Measurements from ENCODE around the gene NKD1.
"Not testable (repeated sequence)": the region's sequence is repeated elsewhere in the genome, so short reads cannot be mapped to it uniquely, and the experiment has no call there.

NKD1 gene

GRCh38 chr16:50533317-50533716 lies 14.9 kb upstream of the NKD1 start:
- Histone ChIP-seq H3K36me3 (ENCODE audit: insufficient read depth, low read length) (no peaks in the 10 kb centered on the region), H3K9me3 (ENCODE audit: low read length) (no peaks in the 10 kb centered on the region), H3K9ac (ENCODE audit: low read length) (no peak overlapping the region), H3K27me3 (ENCODE audit: control insufficient read depth in 1 of 2, insufficient read depth in 2 of 2, low read length in 2 of 2) (no peaks in the 10 kb centered on the region), H3K4me3 (ENCODE audit: low read depth in 1 of 2, low read length in 2 of 2) (no peak overlapping the region), H3K4me1 (ENCODE audit: insufficient read depth, low read length) (no peaks in the 10 kb centered on the region), H3K27ac (ENCODE audit: low read depth, low read length) (no peak overlapping the region)

GRCh38 chr16:50534091-50534490 lies 14.1 kb upstream of the NKD1 start:
- Histone ChIP-seq H3K4me1 (ENCODE audit: insufficient read depth, low read length) (no peaks in the 10 kb centered on the region), H3K9ac (ENCODE audit: low read length) (no peak overlapping the region), H3K27me3 (ENCODE audit: control insufficient read depth in 1 of 2, insufficient read depth in 2 of 2, low read length in 2 of 2) (no peaks in the 10 kb centered on the region), H3K9me3 (ENCODE audit: low read length) (no peaks in the 10 kb centered on the region), H3K36me3 (ENCODE audit: insufficient read depth, low read length) (no peaks in the 10 kb centered on the region), H3K4me3 (ENCODE audit: low read depth in 1 of 2, low read length in 2 of 2) (no peak overlapping the region), H3K27ac (ENCODE audit: low read depth, low read length) (no peak overlapping the region)

- Histone ChIP-seq H3K9me3 (ENCODE audit: low read length) (no peaks in the 10 kb centered on the region), H3K4me3 (ENCODE audit: low read depth in 1 of 2, low read length in 2 of 2) (no peak overlapping the region), H3K27ac (ENCODE audit: low read depth, low read length) (no peak overlapping the region), H3K4me1 (ENCODE audit: insufficient read depth, low read length) (no peaks in the 10 kb centered on the region), H3K27me3 (ENCODE audit: control insufficient read depth in 1 of 2, insufficient read depth in 2 of 2, low read length in 2 of 2) (no peaks in the 10 kb centered on the region), H3K9ac (ENCODE audit: low read length) (no peak overlapping the region), H3K36me3 (ENCODE audit: insufficient read depth, low read length) (no peaks in the 10 kb centered on the region)
These were observed 13.6 kb upstream of the NKD1 start for GRCh38 chr16:50534556-50534955.

GRCh38 chr16:50534958-50535357 lies 13.2 kb upstream of the NKD1 start:
- Histone ChIP-seq H3K9ac (ENCODE audit: low read length) (no peak overlapping the region), H3K4me3 (ENCODE audit: low read depth in 1 of 2, low read length in 2 of 2) (no peak overlapping the region), H3K36me3 (ENCODE audit: insufficient read depth, low read length) (no peaks in the 10 kb centered on the region), H3K4me1 (ENCODE audit: insufficient read depth, low read length) (no peaks in the 10 kb centered on the region), H3K9me3 (ENCODE audit: low read length) (no peaks in the 10 kb centered on the region), H3K27ac (ENCODE audit: low read depth, low read length) (no peak overlapping the region), H3K27me3 (ENCODE audit: control insufficient read depth in 1 of 2, insufficient read depth in 2 of 2, low read length in 2 of 2) (no peaks in the 10 kb centered on the region)

GRCh38 chr16:50535506-50536257 lies 12.5 kb upstream of the NKD1 start:
- Histone ChIP-seq H3K36me3 (ENCODE audit: insufficient read depth, low read length) (no peaks in the 10 kb centered on the region), H3K4me1 (ENCODE audit: insufficient read depth, low read length) (no peaks in the 10 kb centered on the region), H3K9ac (ENCODE audit: low read length) (no peak overlapping the region), H3K4me3 (ENCODE audit: low read depth in 1 of 2, low read length in 2 of 2) (no peak overlapping the region), H3K27me3 (ENCODE audit: control insufficient read depth in 1 of 2, insufficient read depth in 2 of 2, low read length in 2 of 2) (no peaks in the 10 kb centered on the region), H3K27ac (ENCODE audit: low read depth, low read length) (no peak overlapping the region), H3K9me3 (ENCODE audit: low read length) (no peaks in the 10 kb centered on the region)

GRCh38 chr16:50536258-50536645 lies 11.9 kb upstream of the NKD1 start:
- H3K27me3 ChIP-seq (ENCODE audit: control insufficient read depth in 1 of 2, insufficient read depth in 2 of 2, low read length in 2 of 2); H3K9me3 ChIP-seq (ENCODE audit: low read length); H3K36me3 ChIP-seq (ENCODE audit: insufficient read depth, low read length): not testable (repeated sequence)

GRCh38 chr16:50537533-50538290 lies 10.5 kb upstream of the NKD1 start:
- no peaks in the 10 kb centered on the region for H3K27me3 ChIP-seq (ENCODE audit: control insufficient read depth in 1 of 2, insufficient read depth in 2 of 2, low read length in 2 of 2)
- no peak overlapping the region for H3K27ac ChIP-seq (ENCODE audit: low read depth, low read length)
- no peaks in the 10 kb centered on the region for H3K4me1 ChIP-seq (ENCODE audit: insufficient read depth, low read length)
- H3K4me3 ChIP-seq (ENCODE audit: low read depth in 1 of 2, low read length in 2 of 2), result no peak overlapping the region
- no peaks in the 10 kb centered on the region for H3K36me3 ChIP-seq (ENCODE audit: insufficient read depth, low read length)
- no peak overlapping the region for H3K9ac ChIP-seq (ENCODE audit: low read length)
- H3K9me3 ChIP-seq (ENCODE audit: low read length), result no peaks in the 10 kb centered on the region

More at GRCh38 chr16:50536258-50536645, 11.9 kb upstream of the NKD1 start:
- not testable (repeated sequence) for H3K4me1 ChIP-seq (ENCODE audit: insufficient read depth, low read length); H3K9ac ChIP-seq (ENCODE audit: low read length); H3K4me3 ChIP-seq (ENCODE audit: low read depth in 1 of 2, low read length in 2 of 2); H3K27ac ChIP-seq (ENCODE audit: low read depth, low read length)

- Histone ChIP-seq H3K36me3 (ENCODE audit: insufficient read depth, low read length) (no peaks in the 10 kb centered on the region), H3K4me1 (ENCODE audit: insufficient read depth, low read length) (no peaks in the 10 kb centered on the region), H3K27me3 (ENCODE audit: control insufficient read depth in 1 of 2, insufficient read depth in 2 of 2, low read length in 2 of 2) (no peaks in the 10 kb centered on the region), H3K4me3 (ENCODE audit: low read depth in 1 of 2, low read length in 2 of 2) (no peak overlapping the region), H3K9me3 (ENCODE audit: low read length) (no peaks in the 10 kb centered on the region), H3K9ac (ENCODE audit: low read length) (no peak overlapping the region), H3K27ac (ENCODE audit: low read depth, low read length) (no peak overlapping the region)
These were observed 9.7 kb upstream of the NKD1 start for GRCh38 chr16:50538411-50539052.

GRCh38 chr16:50539053-50539695 lies 9.0 kb upstream of the NKD1 start:
- Histone ChIP-seq H3K4me1 (ENCODE audit: insufficient read depth, low read length) (no peaks in the 10 kb centered on the region), H3K27ac (ENCODE audit: low read depth, low read length) (no peak overlapping the region), H3K27me3 (ENCODE audit: control insufficient read depth in 1 of 2, insufficient read depth in 2 of 2, low read length in 2 of 2) (no peaks in the 10 kb centered on the region), H3K4me3 (ENCODE audit: low read depth in 1 of 2, low read length in 2 of 2) (no peak overlapping the region), H3K9me3 (ENCODE audit: low read length) (no peaks in the 10 kb centered on the region), H3K36me3 (ENCODE audit: insufficient read depth, low read length) (no peaks in the 10 kb centered on the region), H3K9ac (ENCODE audit: low read length) (no peak overlapping the region)

- Histone ChIP-seq H3K27ac (ENCODE audit: low read depth, low read length) (no peak overlapping the region), H3K27me3 (ENCODE audit: control insufficient read depth in 1 of 2, insufficient read depth in 2 of 2, low read length in 2 of 2) (no peaks in the 10 kb centered on the region), H3K4me1 (ENCODE audit: insufficient read depth, low read length) (no peaks in the 10 kb centered on the region), H3K9ac (ENCODE audit: low read length) (no peak overlapping the region), H3K36me3 (ENCODE audit: insufficient read depth, low read length) (no peaks in the 10 kb centered on the region), H3K9me3 (ENCODE audit: low read length) (no peaks in the 10 kb centered on the region), H3K4me3 (ENCODE audit: low read depth in 1 of 2, low read length in 2 of 2) (no peak overlapping the region)
These were observed 8.1 kb upstream of the NKD1 start for GRCh38 chr16:50539822-50540710.

- H3K9me3 ChIP-seq (ENCODE audit: low read length), result no peaks in the 10 kb centered on the region
- no peak overlapping the region for H3K4me3 ChIP-seq (ENCODE audit: low read depth in 1 of 2, low read length in 2 of 2)
- H3K36me3 ChIP-seq (ENCODE audit: insufficient read depth, low read length), result no peaks in the 10 kb centered on the region
- H3K27ac ChIP-seq (ENCODE audit: low read depth, low read length), result no peak overlapping the region
- no peaks in the 10 kb centered on the region for H3K27me3 ChIP-seq (ENCODE audit: control insufficient read depth in 1 of 2, insufficient read depth in 2 of 2, low read length in 2 of 2)
- no peak overlapping the region for H3K9ac ChIP-seq (ENCODE audit: low read length)
- H3K4me1 ChIP-seq (ENCODE audit: insufficient read depth, low read length), result no peaks in the 10 kb centered on the region
These were observed 7.5 kb upstream of the NKD1 start for GRCh38 chr16:50540711-50541007.
